ENCODE data around the gene CAPN5.
"Not testable (repeated sequence)": the region's sequence is repeated elsewhere in the genome, so short reads cannot be mapped to it uniquely, and the experiment has no call there.

CAPN5 gene

GRCh38 chr11:77044356-77044755 lies 22.4 kb upstream of the CAPN5 start:
- DNase-seq, result no peak

- no peak for DNase-seq
Measured at GRCh38 chr11:77044886-77045285, 21.9 kb upstream of the CAPN5 start.

GRCh38 chr11:77046060-77046501 lies 20.7 kb upstream of the CAPN5 start:
- peak; percentile 54 for DNase-seq

GRCh38 chr11:77047007-77047927 lies 19.5 kb upstream of the CAPN5 start:
- peak; percentile 89 for DNase-seq

- not testable (repeated sequence) for DNase-seq
Measured at GRCh38 chr11:77047928-77048446, 18.8 kb upstream of the CAPN5 start.

- no peak for DNase-seq
Measured at GRCh38 chr11:77049026-77049425, 17.7 kb upstream of the CAPN5 start.

GRCh38 chr11:77051511-77051910 lies 15.3 kb upstream of the CAPN5 start:
- DNase-seq, result no peak

GRCh38 chr11:77052518-77052917 lies 14.3 kb upstream of the CAPN5 start:
- DNase-seq, result no peak

GRCh38 chr11:77053217-77054015 lies 13.4 kb upstream of the CAPN5 start:
- DNase-seq, result no peak

- no peak for DNase-seq
Measured at GRCh38 chr11:77054084-77054483, 12.7 kb upstream of the CAPN5 start.

GRCh38 chr11:77055101-77055561 lies 11.6 kb upstream of the CAPN5 start:
- no peak for DNase-seq

- no peak for DNase-seq
Measured at GRCh38 chr11:77055913-77056312, 10.9 kb upstream of the CAPN5 start.

GRCh38 chr11:77056814-77057402 lies 9.9 kb upstream of the CAPN5 start:
- DNase-seq, result no peak

GRCh38 chr11:77057938-77058474 lies 8.8 kb upstream of the CAPN5 start:
- no peak for DNase-seq

- no peak for DNase-seq
Measured at GRCh38 chr11:77058900-77059299, 7.9 kb upstream of the CAPN5 start.

GRCh38 chr11:77059806-77060205 lies 7.0 kb upstream of the CAPN5 start:
- no peak for DNase-seq

- no peak for DNase-seq
Measured at GRCh38 chr11:77060234-77060633, 6.5 kb upstream of the CAPN5 start.

- not testable (repeated sequence) for DNase-seq
Measured at GRCh38 chr11:77061258-77061657, 5.5 kb upstream of the CAPN5 start.

- no peak for DNase-seq
Measured at GRCh38 chr11:77062924-77063323, 3.8 kb upstream of the CAPN5 start.

- DNase-seq, result no peak
Measured at GRCh38 chr11:77063407-77063806, 3.4 kb upstream of the CAPN5 start.

GRCh38 chr11:77063861-77064260 lies 2.9 kb upstream of the CAPN5 start:
- DNase-seq, result no peak

- DNase-seq, result no peak
Measured at GRCh38 chr11:77064648-77065217, 2.0 kb upstream of the CAPN5 start.

- no peak for DNase-seq
Measured at GRCh38 chr11:77065878-77066228, 918 bp upstream of the CAPN5 start.
